Right lobe of liver (tissue), 6 donors: ENCODE data around the gene CAPZB. TPM values are rescaled to one million over a fixed set of nuclear protein-coding genes. Genes with fewer than 3 reads are reported as not detected.

Experiments used
- ATAC-seq, 4 donors: fragments of 200-7000 bp; cut with Tn5 transposase; one replicate each; pipeline ENCODE4 v1.9.1; 2020; ENCODE audit warnings: mild to moderate bottlenecking in 4 of 4, moderate library complexity in 4 of 4
- DNase-seq, 3 donors: peaks; one replicate each; pipeline ENCODE4 v3.0.0-alpha.2; 2020
- H3K27ac ChIP-seq, 3 donors: fragments of 200-600 bp; one replicate each; pipeline ENCODE4 v1.8.0; 2022
- H3K27me3 ChIP-seq, 2 donors: fragments of 200-600 bp; one replicate each; pipeline ENCODE4 v1.8.0; 2022
- H3K36me3 ChIP-seq, 4 donors: fragments of 200-600 bp; sonication (generic) in 1 of 4; one replicate each; pipeline versions ENCODE4 v1.5.1 to v1.8.0; 2017 to 2022; ENCODE audit warnings: control low read depth in 1 of 4
- H3K4me1 ChIP-seq, 4 donors: fragments of 200-600 bp; sonication (generic) in 1 of 4; one replicate each; pipeline versions ENCODE4 v1.5.1 to v1.8.0; 2017 to 2022; ENCODE audit warnings: control low read depth in 1 of 4
- H3K4me3 ChIP-seq, 3 donors: fragments of 200-600 bp; one replicate each; pipeline ENCODE4 v1.8.0; 2022
- H3K9me3 ChIP-seq, 4 donors: fragments of 200-600 bp; sonication (generic) in 1 of 4; one replicate each; pipeline versions ENCODE4 v1.5.1 to v1.8.0; 2017 to 2022; ENCODE audit warnings: control low read depth in 1 of 4
- CTCF ChIP-seq, 4 donors: fragments of 200-600 bp in 3 of 4; fragments of 450-650 bp in 1 of 4; IDR thresholded peaks; one replicate each; pipeline versions ENCODE4 v1.5.1 to v1.8.0; 2016 to 2022; ENCODE audit warnings: antibody characterized with exemption in 4 of 4, mild to moderate bottlenecking in 2 of 4
- POLR2A ChIP-seq: fragments of 450-650 bp; IDR thresholded peaks from one replicate; pipeline ENCODE4 v1.6.1; 2017; ENCODE audit warnings: antibody characterized with exemption, mild to moderate bottlenecking
- WGBS: methylation state at CpG from one replicate; pipeline ENCODE4 v1.1.6; 2018; ENCODE audit warnings: low coverage, low lambda C conversion rate; ENCODE audit not compliant: insufficient coverage; ENCODE audit errors: missing lambda C conversion rate; 5-methylcytosine and 5-hydroxymethylcytosine counted together
- intact Hi-C, 2 donors: fragments of 100-400 bp; cut with DNase I; formaldehyde crosslinking; loops; one replicate each; pipeline versions ENCODE4 v1.11.2 to v1.14.1; 2022
- total RNA-seq, 6 experiments: library from RNA; depleted of rRNA in 2 of 6; stranded (reverse); fragments of >200 nt in 2 of 6; fragmentation: NEBNext Ultra II Directional in 3 of 6; extraction: Animal tissue kit (Norgen Biotek cat#: 25700) in 3 of 6; gene quantifications; one replicate each; pipeline versions ENCODE4 v1.1.0 to v1.2.4, GENCODE V29; 2016 to 2023
- donor health status: DM: no; HTN: yes; CAD: no.
- donor health status: DM: no; HTN: no; CAD: no.
- donor health status: DM: no; HTN: no; CAD: no.
- donor health status: DM: no; HTN: yes; CAD: no.
- donor health status: DM: no; HTN: yes; CAD: no.

CAPZB gene
- total RNA-seq, 6 experiments from 2014 or later: 53.5 to 117 (median 88.0) TPM

DNA sequence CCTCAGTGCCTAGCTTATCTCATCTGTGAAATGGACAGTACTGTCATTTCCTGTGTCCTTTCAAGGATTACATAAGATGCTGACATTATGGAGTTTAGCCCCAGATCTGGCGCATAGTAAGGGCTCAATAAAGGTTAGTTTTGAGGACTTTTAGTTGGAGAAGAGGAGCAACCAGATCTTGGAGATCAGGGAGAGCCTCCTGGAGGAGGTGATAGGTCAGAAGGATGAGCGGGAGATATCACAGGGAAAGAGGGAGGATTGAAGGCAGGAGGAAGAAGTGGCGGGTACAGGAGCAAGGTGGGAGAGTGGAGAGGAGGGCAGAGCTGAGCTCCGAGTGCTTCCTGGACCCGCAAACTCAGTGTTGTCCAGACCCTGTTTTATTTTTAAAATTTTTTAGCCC, 155.7 kb downstream of the CAPZB start:
- no peak overlapping the region for H3K4me3 ChIP-seq
- intact Hi-C loops: no loop called here
- H3K27ac ChIP-seq: no peak overlapping the region
- DNase-seq (no peak), ATAC-seq (no peak)
- no peak for TF ChIP-seq CTCF (IDR thresholded peaks at IDR 0.05)
- no peak for TF ChIP-seq POLR2A
- WGBS: 88% methylated on average over 5 of the region's 5 CpGs
- no peaks in the 10 kb centered on the region for H3K4me1 ChIP-seq
- no peaks in the 10 kb centered on the region for H3K9me3 ChIP-seq
- peaks cover 0 to 28% (median 0%) of the 10 kb centered on the region in 4 donors for H3K36me3 ChIP-seq
- H3K27me3 ChIP-seq: no peaks in the 10 kb centered on the region

DNA sequence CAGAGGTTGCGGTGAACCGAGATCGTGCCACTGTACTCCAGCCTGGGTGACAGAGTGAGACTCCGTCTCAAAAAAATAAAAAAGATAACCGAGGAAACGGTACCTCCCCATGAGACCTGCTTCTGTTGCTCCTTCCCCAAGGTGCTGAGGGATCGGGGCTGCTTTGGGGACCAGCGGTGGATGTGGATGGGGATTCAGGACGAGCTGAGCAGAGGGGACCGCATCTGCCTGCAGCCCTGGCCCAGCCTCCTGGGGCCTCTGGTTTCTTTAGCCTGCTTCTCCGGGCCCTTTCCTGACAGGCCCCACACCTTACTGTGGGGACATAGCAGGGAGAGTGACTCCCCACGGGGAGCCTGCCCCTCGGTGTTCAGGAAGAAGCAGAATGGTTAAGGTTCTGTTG, 156.2 kb downstream of the CAPZB start:
- Histone ChIP-seq H3K27me3 (no peaks in the 10 kb centered on the region), H3K4me1 (no peaks in the 10 kb centered on the region), H3K27ac (no peak overlapping the region), H3K4me3 (no peak overlapping the region), H3K9me3 (no peaks in the 10 kb centered on the region), H3K36me3 (peaks cover 0 to 31% (median 2%) of the 10 kb centered on the region in 4 donors)
- no peak for DNase-seq
- intact Hi-C loops: no loop called here
- WGBS: 94% methylated on average over 8 of the region's 13 CpGs
- no peak for TF ChIP-seq POLR2A
- no peak for TF ChIP-seq CTCF (IDR thresholded peaks at IDR 0.05)
- ATAC-seq: no peak

DNA sequence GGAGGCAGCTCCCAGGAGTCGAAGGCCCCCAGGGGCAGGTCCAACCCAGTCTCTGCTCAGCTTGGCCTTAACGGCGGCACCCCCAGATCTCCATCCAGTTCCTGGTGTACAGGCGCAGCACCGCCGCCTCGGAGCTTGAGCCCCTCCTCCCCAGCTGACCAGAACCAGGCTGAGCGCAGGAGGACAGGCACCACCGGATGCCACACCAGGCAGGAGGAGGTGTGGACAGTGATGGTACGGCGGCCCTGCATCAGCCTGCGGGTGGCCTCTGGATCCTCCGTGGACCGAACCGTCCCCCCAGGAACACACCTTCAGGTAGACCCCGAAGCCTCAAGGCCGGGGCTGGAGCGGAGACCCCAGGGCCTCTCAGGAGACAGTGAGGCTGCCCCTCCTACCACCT, 156.9 kb downstream of the CAPZB start:
- WGBS: no CpG with 5 or more reads among the region's 18 CpGs
- TF ChIP-seq CTCF (IDR thresholded peaks at IDR 0.05) (no peak), POLR2A (no peak)
- Histone ChIP-seq H3K9me3 (no peaks in the 10 kb centered on the region), H3K4me1 (no peaks in the 10 kb centered on the region), H3K4me3 (no peak overlapping the region), H3K27me3 (no peaks in the 10 kb centered on the region), H3K36me3 (peaks cover 0 to 38% (median 2%) of the 10 kb centered on the region in 4 donors), H3K27ac (no peak overlapping the region)
- DNase-seq: no peak
- intact Hi-C loops: no loop called here
- no peak for ATAC-seq

DNA sequence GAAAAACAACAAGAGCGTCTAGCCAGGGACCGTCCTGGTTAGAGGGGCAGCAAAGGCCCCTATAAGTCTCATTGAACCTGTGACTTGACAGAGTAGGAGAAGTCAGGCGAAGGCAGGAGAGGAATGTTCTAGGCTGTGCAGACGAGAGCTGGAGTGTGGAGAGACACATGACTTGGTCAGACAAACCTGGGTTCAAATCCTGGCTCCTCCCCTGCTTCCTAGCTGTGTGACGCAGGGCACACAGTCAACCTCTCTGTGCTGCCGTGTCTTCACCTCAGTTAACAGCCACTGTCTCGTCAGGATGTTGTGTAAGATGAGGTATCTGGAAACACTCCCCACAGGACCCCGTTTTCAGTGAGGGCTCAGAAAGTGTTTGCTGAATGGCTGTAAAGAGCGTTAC, 157.6 kb downstream of the CAPZB start:
- 93% methylated on average over 4 of the region's 9 CpGs for WGBS
- Histone ChIP-seq H3K36me3 (peaks cover 0 to 38% (median 2%) of the 10 kb centered on the region in 4 donors), H3K4me3 (no peak overlapping the region), H3K9me3 (no peaks in the 10 kb centered on the region), H3K27me3 (no peaks in the 10 kb centered on the region), H3K4me1 (no peaks in the 10 kb centered on the region), H3K27ac (no peak overlapping the region)
- DNase-seq (no peak), ATAC-seq (no peak)
- no peak for TF ChIP-seq CTCF (IDR thresholded peaks at IDR 0.05)
- no peak for TF ChIP-seq POLR2A
- intact Hi-C loops: no loop called here

DNA sequence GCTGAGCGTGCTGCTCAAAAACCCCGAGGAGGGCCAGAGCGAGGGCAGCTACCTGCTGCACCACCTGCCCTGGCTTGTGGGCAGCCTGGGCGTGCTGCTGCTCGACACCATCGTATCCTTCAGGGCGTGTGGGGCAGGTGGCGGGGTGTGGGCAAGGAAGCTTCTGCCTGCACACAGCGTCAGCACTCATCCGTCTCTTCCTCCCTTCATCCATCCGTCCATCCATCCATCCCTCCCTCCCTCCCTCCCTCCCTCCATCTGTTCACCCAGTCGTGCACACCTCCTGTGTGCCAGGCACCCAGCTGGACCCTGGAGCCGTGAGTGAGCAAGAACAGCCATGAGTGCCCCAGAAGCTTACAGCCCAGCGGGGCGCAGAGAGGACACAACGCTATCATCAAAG, 158.0 kb downstream of the CAPZB start:
- no peak for ATAC-seq
- intact Hi-C loops: no loop called here
- no peaks in the 10 kb centered on the region for H3K9me3 ChIP-seq
- WGBS: 50% methylated on average over 1 of the region's 16 CpGs
- no peak for DNase-seq
- H3K27me3 ChIP-seq: no peaks in the 10 kb centered on the region
- peaks cover 0 to 38% (median 2%) of the 10 kb centered on the region in 4 donors for H3K36me3 ChIP-seq
- TF ChIP-seq CTCF (IDR thresholded peaks at IDR 0.05): no peak
- TF ChIP-seq POLR2A: no peak
- H3K4me1 ChIP-seq: no peaks in the 10 kb centered on the region
- H3K27ac ChIP-seq: no peak overlapping the region
- no peak overlapping the region for H3K4me3 ChIP-seq
